Lower leg skin (tissue), 3 donors: ENCODE measurements around the gene CAPN9.

Source experiments
- POLR2A ChIP-seq, 2 donors: fragments of 450-650 bp; IDR thresholded peaks; one replicate each; pipeline ENCODE4 v1.6.1; 2016 to 2017; ENCODE audit warnings: antibody characterized with exemption in 2 of 2, mild to moderate bottlenecking in 1 of 2, moderate library complexity in 1 of 2
- TF ChIP-seq, protein P1 (sequence below), 3 donors: fragments of 450-650 bp; IDR thresholded peaks; one replicate each; pipeline ENCODE4 v1.5.1; 2016; ENCODE audit warnings: antibody characterized with exemption in 3 of 3, mild to moderate bottlenecking in 3 of 3, moderate library complexity in 2 of 3

DNA sequence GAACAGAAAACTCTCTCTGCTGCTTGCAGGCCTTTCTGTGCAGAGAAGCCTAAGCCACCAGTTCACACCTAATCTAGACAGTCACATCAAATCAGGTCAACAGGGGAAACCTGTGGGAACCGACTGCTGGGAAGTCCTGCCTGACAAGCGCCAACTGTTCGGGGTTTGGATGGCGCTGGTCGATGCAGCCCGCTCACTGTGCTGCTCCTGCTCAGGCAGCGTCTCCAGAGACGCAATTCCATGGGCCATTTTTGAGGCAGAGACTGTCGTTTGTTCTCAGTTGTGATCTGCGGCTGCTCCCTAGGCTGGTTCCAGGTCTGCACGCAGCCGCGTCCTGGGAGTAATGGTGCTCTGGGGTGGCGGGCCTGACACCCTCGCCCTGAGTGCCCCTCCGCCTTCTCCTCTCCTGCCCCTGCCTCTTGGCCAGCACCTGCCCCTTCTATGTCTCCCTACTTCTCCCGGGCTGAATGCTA lies 34.7 kb upstream of the CAPN9 start:
- TF ChIP-seq, protein P1, sequence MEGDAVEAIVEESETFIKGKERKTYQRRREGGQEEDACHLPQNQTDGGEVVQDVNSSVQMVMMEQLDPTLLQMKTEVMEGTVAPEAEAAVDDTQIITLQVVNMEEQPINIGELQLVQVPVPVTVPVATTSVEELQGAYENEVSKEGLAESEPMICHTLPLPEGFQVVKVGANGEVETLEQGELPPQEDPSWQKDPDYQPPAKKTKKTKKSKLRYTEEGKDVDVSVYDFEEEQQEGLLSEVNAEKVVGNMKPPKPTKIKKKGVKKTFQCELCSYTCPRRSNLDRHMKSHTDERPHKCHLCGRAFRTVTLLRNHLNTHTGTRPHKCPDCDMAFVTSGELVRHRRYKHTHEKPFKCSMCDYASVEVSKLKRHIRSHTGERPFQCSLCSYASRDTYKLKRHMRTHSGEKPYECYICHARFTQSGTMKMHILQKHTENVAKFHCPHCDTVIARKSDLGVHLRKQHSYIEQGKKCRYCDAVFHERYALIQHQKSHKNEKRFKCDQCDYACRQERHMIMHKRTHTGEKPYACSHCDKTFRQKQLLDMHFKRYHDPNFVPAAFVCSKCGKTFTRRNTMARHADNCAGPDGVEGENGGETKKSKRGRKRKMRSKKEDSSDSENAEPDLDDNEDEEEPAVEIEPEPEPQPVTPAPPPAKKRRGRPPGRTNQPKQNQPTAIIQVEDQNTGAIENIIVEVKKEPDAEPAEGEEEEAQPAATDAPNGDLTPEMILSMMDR (IDR thresholded peaks at IDR 0.05): no peak
- no peak for TF ChIP-seq POLR2A (IDR thresholded peaks at IDR 0.05)
